ENCODE results near the gene SLC16A1.
"Not testable (repeated sequence)": the region's sequence is repeated elsewhere in the genome, so short reads cannot be mapped to it uniquely, and the experiment has no call there.

Gene SLC16A1

GRCh38 chr1:112955773-112956543, at the start of gene SLC16A1:
SLC16A1 (minus strand) TSS chr1:112956196; CDS start chr1:112929308, 26,888 bp downstream.
- no peak for DNase-seq (ENCODE audit: low read depth, low spot score)

DNA sequence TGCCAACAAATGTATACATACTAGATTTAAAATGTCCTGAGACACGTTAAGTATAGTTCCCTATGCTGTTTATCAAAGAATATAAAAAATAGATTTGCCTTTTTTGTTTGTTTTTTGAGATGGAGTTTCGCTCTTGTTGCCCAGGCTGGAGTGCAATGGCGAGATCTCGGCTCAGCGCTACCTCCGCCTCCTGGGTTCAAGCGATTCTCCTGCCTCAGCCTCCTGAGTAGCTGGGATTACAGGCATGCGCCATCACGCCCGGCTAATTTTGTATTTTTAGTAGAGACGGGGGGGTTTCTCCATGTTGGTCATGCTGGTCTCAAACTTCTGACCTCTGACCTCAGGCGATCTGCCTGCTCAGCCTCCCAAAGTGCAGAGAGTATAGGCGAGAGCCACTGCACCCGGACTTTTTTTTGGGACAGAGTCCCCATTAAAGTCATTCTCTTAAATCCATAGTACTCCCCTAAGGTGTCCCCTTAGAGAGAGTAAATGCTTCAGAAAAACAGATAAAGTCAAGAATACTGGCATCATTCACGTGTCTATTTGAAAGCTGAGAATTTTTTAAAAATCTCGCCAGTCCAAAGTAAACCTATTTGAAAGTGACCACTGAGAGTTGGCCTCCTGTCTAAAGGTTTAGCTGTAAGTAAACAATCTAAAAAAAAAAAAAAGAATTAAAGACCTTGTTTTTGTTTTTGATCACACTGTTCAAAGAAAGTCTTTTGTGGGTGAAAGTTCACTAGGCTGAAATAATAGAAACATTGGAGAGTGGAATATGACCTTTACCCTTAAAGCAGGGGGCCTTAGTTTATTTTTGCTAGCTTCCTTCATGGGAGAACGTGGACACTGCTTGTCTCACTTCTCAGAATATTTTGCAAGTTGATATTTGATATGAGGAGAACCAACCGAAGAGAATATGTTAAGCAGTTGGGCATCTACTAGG, 48.0 kb upstream of the SLC16A1 start:
- no peak for DNase-seq (ENCODE audit: low read depth, low spot score)

DNA sequence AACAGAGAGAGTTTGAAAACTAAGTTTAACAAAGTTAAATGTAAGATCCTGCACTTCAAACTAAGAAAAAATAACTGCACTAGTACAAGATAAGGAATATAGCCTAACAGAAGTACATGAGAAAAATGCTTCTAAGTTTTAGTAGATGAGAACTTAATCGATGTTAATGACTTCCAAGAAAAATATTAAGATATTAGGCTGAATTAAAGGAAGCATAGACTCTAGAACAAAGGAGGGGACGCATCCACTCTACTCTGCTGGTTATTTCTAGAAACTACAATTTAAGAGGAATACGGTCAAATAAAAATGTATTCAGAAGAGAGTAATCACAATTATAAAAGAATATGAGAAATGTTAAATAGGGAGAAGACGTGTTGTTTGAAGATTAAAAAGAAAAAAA, 46.3 kb upstream of the SLC16A1 start:
- DNase-seq (ENCODE audit: low read depth, low spot score): no peak

DNA sequence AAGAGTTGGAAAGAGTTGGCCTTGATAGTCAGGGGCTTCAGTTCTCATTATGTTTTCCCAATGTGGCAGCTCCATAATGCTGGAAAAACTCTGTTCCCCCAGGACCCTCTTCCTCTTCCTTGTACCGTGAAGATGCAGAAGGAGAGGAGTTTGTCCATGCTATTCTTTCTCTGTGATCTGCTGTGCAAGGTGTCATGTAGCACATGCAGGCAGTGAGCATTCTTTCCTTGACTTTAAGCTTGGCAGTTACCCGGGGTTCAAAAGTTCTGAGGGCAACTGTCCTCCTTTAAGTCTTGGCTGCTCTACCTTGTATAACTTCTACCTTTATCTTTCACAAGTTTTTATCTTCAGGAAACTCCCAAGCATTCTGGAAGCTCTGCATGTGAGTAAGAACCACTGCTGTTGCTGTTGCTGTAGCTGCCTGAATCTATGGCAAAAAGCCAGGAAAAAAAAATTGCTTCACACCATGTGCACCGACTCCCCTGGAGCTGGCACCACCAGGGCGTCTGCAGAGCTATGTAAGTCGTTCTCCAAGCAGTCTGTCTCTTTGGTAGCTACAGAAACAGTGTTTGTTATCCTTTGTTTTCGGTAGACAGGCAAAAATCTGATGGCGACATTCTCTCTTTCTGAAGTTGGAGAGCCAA, 42.7 kb upstream of the SLC16A1 start:
- no peak for DNase-seq (ENCODE audit: low read depth, low spot score)

DNA sequence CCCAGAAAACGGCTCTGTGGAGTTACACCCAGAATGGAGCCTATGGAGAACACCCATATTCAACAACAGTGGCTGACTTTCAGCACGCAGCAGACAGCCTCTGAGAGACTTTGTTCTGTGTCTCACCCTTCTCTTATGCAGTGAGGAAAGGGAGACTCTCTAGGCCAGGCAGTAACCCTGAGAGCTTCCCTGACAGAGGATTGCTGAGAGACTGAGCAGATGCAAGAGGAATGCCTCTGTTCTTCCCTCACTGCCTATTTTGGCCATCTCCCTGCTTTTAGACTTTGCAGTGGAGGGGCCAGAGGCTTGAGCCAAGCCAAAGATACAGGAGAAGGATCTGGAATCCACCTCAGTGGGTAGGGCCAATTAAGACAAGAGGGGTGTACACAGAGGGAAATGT, 41.8 kb upstream of the SLC16A1 start:
- DNase-seq (ENCODE audit: low read depth, low spot score): no peak

DNA sequence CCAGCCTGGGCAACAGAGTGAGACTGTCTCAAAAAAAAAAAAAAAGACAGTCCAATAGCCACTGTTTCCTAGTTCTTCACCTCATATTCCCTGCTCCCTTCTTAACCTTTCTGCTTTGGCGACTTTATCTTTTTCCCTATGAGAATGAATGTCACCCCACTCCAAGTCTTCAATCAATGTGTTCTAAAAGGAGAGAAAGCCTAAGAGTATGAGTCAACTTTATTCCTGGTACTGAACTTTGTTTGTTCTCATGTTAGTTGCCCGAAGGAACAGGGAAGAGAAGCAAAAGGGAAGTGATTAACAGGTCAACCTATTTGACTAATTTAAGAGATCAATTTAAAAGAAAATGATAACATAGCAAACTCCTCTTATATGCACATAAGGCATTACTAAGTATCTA, 39.9 kb upstream of the SLC16A1 start:
- no peak for DNase-seq (ENCODE audit: low read depth, low spot score)

DNA sequence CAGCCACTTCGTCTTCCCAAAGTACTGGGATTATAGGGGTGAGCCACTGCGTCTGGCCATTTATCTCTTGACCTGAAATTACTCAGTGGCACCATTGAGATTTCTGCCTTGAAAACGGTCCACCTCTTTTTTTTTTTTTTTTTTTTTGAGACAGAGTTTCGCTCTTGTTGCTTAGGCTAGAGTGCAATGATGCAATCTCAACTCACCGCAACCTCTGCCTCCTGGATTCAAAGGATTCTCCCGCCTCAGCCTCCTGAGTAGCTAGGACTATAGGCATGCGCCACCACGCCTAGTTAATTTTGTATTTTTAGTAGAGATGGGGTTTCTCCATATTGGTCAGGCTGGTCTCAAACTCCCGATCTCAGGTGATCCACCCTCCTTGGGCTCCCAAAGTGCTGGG, 39.0 kb upstream of the SLC16A1 start:
- not testable (repeated sequence) for DNase-seq (ENCODE audit: low read depth, low spot score)

DNA sequence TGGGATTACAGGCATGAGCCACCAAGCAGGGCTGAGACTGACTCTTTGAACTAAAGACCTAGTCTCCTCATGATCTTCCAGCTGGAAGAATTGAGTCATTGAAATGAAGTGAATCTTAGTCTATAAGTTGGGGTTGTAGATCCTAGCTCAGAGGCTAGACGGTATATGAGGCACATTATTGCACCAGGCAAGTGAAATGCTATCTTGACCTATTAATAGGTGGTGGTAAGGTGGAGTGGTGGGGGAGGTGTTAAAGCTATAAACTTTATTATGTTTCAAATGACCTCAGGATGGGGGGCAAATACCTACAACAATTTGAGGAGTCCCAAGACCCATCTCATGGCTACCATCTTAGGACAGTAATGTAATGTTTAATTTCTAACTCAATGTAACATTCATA, 36.8 kb upstream of the SLC16A1 start:
- no peak for DNase-seq (ENCODE audit: low read depth, low spot score)

DNA sequence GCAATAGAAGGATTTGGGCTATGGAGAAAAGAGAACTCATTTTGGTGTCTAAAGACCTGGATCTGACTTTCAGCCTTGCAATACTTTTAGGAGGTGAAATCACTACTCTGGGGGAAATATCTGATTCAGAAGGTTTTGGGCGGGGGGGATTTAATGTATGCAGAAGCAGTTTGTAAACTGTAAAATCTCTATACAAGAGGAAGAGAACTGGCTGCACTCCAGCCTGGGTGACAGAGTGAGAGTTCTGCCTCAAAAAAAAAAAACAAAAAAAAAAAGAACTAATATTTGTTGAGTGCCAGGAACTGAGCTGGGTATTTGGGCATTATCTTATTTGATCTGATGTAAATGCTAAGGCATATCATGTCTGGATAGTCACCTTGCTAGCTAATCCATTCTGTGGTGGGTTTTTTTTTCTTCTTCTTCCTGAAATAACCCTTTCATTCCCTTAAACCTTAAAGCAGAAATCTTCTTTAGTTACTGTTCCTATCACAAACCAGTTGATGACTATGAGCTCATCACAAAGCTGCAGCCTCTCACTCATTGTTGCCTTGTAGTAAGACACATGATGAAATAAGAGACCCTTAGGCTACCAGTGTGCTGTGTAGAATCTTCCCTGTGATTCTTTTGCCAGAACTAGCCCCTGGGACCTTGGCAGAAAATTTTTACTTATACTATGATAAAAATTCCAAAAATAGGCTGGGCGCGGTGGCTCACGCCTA, 35.6 kb upstream of the SLC16A1 start:
- DNase-seq (ENCODE audit: low read depth, low spot score): no peak

DNA sequence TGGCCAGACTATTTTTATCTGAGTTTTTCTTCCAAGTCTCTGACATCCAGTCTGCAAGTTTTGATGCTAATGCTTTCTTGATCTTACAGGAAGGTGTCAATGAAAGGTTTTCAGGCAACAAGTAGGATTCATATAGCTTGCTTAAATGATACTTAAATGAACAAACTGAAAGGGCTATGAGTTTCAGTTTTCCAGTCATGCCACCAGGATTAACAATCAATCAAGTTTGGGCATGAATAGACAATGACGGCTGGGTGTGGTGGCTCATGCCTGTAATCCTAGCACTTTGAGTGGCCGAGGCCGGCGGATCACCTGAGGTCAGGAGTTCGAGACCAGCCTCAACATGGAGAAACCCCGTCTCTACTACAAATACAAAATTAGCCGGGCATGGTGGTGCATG, 34.3 kb upstream of the SLC16A1 start:
- DNase-seq (ENCODE audit: low read depth, low spot score): no peak

DNA sequence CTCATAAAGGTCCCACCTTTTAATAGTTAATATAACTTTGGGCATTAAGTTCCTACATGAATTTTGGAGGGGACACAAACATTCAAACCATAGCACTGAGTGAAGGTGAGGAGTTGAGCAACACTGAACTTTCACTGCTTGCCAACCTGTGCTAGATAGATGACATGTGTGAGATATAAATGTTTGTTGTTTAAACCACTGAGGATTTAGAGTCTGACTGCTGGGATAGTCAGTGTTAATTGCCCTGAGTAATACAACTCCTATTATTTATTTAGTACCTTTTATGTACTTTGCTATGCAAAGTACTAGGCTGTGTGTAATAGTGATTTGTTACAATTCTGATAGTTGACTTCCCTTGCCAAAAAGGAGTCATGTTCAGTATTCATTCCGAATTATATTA, 32.4 kb upstream of the SLC16A1 start:
- DNase-seq (ENCODE audit: low read depth, low spot score): no peak

GRCh38 chr1:112985123-112985522, 29.1 kb upstream of the SLC16A1 start:
- DNase-seq (ENCODE audit: low read depth, low spot score): no peak

DNA sequence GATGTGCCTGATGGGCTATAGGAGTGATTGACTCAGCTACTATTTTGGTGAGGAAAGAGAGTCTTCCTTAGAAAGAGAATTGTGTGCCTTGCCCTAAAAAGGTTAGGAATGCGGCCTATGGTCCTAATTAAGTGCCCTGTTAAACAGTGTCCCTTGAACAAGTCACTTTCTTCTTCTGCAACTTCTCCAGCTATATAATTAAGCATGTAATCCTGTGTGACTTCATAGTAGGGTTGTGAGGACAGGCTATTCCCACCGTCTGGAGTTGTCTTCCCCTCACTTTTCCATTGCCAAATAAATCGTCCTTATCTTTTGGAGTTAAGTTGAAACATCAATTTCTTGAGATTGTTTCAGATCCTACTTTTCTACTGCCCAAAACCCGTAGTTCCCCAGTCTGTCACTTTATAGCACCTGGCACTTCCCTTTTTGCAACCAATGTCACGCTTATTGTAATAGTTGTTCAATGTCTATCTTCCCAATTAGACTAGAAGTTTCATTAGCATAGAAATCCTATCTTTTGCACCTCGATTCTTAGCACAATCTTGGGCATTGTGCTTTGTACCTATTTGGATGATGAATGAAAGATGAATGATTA, 27.6 kb upstream of the SLC16A1 start:
- no peak for DNase-seq (ENCODE audit: low read depth, low spot score)

- DNase-seq (ENCODE audit: low read depth, low spot score): no peak
These were observed 27.0 kb upstream of the SLC16A1 start for GRCh38 chr1:112982853-112983536.

DNA sequence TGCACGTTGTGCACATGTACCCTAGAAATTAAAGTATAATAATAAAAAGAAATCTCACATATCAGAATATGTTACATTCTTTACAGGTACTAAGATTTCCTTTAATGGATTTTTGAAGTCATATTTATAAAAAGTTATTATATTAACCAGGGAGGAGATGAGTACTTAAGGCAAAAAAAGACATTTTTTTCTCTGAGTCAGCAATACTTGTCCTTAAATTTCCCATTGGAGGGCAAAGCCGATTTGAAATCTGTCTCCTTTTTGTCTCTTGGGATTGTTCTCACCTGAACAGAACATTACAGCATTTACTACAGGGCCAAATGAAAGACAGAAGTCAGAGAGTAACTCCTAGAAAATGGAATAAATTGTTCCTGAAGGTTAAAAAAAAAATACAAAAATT, 26.3 kb upstream of the SLC16A1 start:
- no peak for DNase-seq (ENCODE audit: low read depth, low spot score)

GRCh38 chr1:112981834-112982233, 25.8 kb upstream of the SLC16A1 start:
- not testable (repeated sequence) for DNase-seq (ENCODE audit: low read depth, low spot score)

DNA sequence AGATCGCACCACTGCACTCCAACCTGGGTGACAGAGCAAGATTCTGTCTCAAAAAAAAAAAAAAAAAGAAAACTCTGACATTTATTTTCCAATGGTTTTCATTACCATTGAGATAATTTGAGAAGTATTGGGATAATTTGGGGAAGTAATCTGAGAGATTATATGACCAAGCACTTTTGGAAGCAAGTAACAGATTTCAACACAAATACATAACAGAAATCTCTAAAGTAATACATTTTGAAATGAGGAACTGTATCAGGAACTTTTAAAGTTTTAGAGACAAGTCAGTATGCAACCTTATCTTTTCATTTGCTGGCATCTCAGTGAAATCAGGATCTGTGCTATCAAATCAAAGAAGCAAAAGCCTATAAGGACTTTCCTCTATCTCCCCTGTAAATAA, 25.4 kb upstream of the SLC16A1 start:
- no peak for DNase-seq (ENCODE audit: low read depth, low spot score)

- DNase-seq (ENCODE audit: low read depth, low spot score): no peak
These were observed 19.3 kb upstream of the SLC16A1 start for GRCh38 chr1:112975336-112975735.

DNA sequence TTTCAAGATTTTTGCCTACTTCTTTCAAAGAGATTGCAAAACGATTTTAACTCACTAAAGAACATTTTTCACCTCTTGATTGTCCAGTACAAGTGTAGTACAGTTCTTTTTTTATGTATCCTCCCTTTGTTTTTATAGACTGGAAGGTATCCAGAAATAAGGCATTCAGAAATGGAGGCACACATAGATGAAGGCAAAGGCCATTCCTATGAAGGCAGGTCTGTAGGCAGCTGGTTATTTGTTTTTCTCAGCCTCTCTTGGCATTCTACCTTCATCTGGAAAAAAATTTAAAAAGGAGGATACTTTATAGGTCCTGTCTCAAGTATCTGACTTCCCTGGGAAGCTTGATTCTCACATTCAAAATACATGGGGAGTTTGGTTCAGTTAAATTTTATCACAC, 18.6 kb upstream of the SLC16A1 start:
- no peak for DNase-seq (ENCODE audit: low read depth, low spot score)

DNA sequence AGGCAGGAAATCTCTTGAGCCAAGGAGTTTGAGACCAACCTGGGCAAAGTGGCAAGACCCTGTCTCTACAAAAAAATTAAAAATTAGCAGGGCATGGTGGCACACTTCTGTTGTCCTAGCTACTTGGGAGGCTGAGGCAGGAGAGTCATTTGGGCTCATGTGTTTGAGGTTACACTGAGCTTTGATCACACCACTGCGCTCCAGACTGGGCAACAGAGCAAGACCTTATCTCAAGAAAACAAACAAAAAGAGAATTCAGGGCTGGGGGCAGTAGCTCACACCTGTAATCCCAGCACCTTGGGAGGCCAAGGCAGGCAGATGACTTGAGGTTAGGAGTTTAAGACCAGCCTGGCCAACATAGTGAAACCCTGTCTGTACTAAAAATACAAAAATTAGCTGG, 17.8 kb upstream of the SLC16A1 start:
- no peak for DNase-seq (ENCODE audit: low read depth, low spot score)

- no peak for DNase-seq (ENCODE audit: low read depth, low spot score)
These were observed 15.0 kb upstream of the SLC16A1 start for GRCh38 chr1:112971006-112971405.

Measured in iPS DF 19.7 (cell line).